Heart right ventricle (tissue), 16 donors: ENCODE measurements around the gene LRRC56. TPM values are rescaled to one million over a fixed set of nuclear protein-coding genes. Genes with fewer than 3 reads are reported as not detected.

Experiments used
- ATAC-seq, 8 donors: fragments of 200-7000 bp; cut with Tn5 transposase; one replicate each; pipeline ENCODE4 v1.9.1; 2020; ENCODE audit warnings: mild to moderate bottlenecking in 8 of 8, moderate library complexity in 8 of 8, moderate number of reproducible peaks in 1 of 8
- DNase-seq, 2 donors: peaks; one replicate each; pipeline ENCODE4 v3.0.0-alpha.2; 2020
- H3K27ac ChIP-seq, 10 donors: fragments of 200-600 bp; sonication (generic) in 2 of 10; one replicate each; pipeline versions ENCODE4 v1.5.0 to v1.8.0; 2020 to 2022; ENCODE audit warnings: mild to moderate bottlenecking in 3 of 10
- H3K27me3 ChIP-seq, 7 donors: fragments of 200-600 bp; one replicate each; pipeline ENCODE4 v1.8.0; 2021 to 2022; ENCODE audit warnings: mild to moderate bottlenecking in 2 of 7
- H3K36me3 ChIP-seq, 9 donors: fragments of 200-600 bp; sonication (generic) in 1 of 9; one replicate each; pipeline versions ENCODE4 v1.5.0 to v1.8.0; 2020 to 2022; ENCODE audit warnings: mild to moderate bottlenecking in 2 of 9
- H3K4me1 ChIP-seq, 9 donors: fragments of 200-600 bp; sonication (generic) in 1 of 9; one replicate each; pipeline versions ENCODE4 v1.5.0 to v1.8.0; 2020 to 2022; ENCODE audit warnings: mild to moderate bottlenecking in 4 of 9
- H3K4me3 ChIP-seq, 10 donors: fragments of 200-600 bp; sonication (generic) in 2 of 10; one replicate each; pipeline versions ENCODE4 v1.5.0 to v1.8.0; 2020 to 2022; ENCODE audit warnings: mild to moderate bottlenecking in 7 of 10, moderate library complexity in 2 of 10
- H3K9me3 ChIP-seq, 11 donors: fragments of 200-600 bp in 10 of 11; sonication (generic) in 2 of 11; one replicate each; pipeline versions ENCODE4 v1.5.0 to v1.8.0; 2013 to 2022; ENCODE audit warnings: mild to moderate bottlenecking in 2 of 11, control low read depth in 1 of 11, moderate library complexity in 1 of 11
- WGBS, 2 donors: extraction: QIAGEN DNeasy Blood & Tissue Kit; methylation state at CpG; one replicate each; pipeline ENCODE4 v1.1.7; 2013; ENCODE audit warnings: inconsistent platforms in 1 of 2; 5-methylcytosine and 5-hydroxymethylcytosine counted together
- intact Hi-C, 10 donors: fragments of 100-400 bp; cut with DNase I; formaldehyde crosslinking; loops; one replicate each; pipeline versions ENCODE4 v1.11.1 to v1.14.2; 2022
- polyA plus RNA-seq, 2 donors: library from polyadenylated mRNA; stranded (reverse); fragments of 200-250 nt; gene quantifications; one replicate each; pipeline ENCODE4 v1.2.3, GENCODE V29; 2013
- total RNA-seq, 10 donors: library from RNA; stranded (reverse); fragmentation: NEBNext Ultra II Directional in 3 of 10; extraction: Animal tissue kit (Norgen Biotek cat#: 25700) in 3 of 10; gene quantifications; one replicate each; pipeline versions ENCODE4 v1.2.1 to v1.2.4, GENCODE V29; 2021 to 2023
- TF ChIP-seq, protein P1 (sequence below), 9 donors: fragments of 200-600 bp; sonication (generic) in 2 of 9; IDR thresholded peaks; one replicate each; pipeline versions ENCODE4 v1.5.0 to v1.8.0; 2021 to 2022; ENCODE audit warnings: antibody characterized with exemption in 9 of 9, mild to moderate bottlenecking in 5 of 9, moderate library complexity in 1 of 9
- donor health status: Arrhythmogenic right ventricular cardiomyopathy.
- donor health status: ischemic (EF 13 %, LVEDD 7.1; RV severe dilation, severe dysfunction).
- donor health status: healthy with polysubstance abuse.
- donor health status: DM: no; HTN: yes; CAD: no.
- donor health status: DM: no; HTN: no; CAD: no.
- donor health status: ischemic (EF 25% LVEDD 6.9; RV normal size, moderate dysfunction).
- donor health status: ischemic (EF 25% LVEDD 5.7; RV mildly dilated, moderate dysfunction).
- donor health status: healthy.
- donor health status: DM: yes; HTN: yes; CAD: no.
- donor health status: Ischemic cardiomyopathy.
- donor health status: ischemic (EF 35%, LVEDD 5.7; RV mildly dilated, moderate dysfunction).
- donor health status: nonischemic (EF 11% LVEDD 7.7; RV severe dilation, severe dysfunction).
- donor health status: DM: yes; HTN: yes; CAD: no.
- donor health status: PGD.
- donor health status: ischemic (EF 29% LVEDD 5.4; RV normal size, mild dysfunction).
- donor health status: nonischemic (EF 23%, LVEDD 6.1; RV moderate dilation, normal function).

Gene LRRC56
- total and polyA plus RNA-seq, 12 donors, result 0.13 to 0.49 (median 0.21) TPM; not detected in 2

DNA sequence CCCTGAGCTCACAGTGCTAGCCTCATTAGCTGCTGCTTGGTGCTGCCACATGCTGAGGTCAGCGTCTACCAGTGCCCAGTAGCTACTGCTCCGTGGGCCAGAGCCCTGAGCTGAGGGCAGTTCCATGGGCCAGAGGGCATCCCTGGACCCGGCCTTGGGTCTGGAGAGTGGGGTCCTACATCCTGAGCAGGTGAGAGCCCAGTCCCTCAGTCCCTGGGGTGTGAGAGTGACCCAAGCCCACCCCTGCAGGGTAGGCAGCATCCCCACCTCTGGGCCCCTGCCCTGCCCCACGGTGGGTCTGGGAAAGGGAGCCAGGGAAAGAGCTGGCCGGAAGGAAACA, 13.4 kb downstream of the LRRC56 start:
- intact Hi-C loops, result loop anchor here in 1 of 10 donors (5.0 kb wide), 1 partner anchor 172 kb away; no protein-coding TSS in a partner anchor
- Histone ChIP-seq H3K9me3 (no peaks in the 10 kb centered on the region), H3K36me3 (no peaks in the 10 kb centered on the region), H3K27ac (no peak overlapping the region), H3K4me1 (peaks cover 3 to 13% (median 12%) of the 10 kb centered on the region in 9 donors), H3K4me3 (no peak overlapping the region), H3K27me3 (peaks cover 23 to 59% (median 43%) of the 10 kb centered on the region in 7 donors)
- DNase-seq (no peak), ATAC-seq (no peak)
- TF ChIP-seq, protein P1, sequence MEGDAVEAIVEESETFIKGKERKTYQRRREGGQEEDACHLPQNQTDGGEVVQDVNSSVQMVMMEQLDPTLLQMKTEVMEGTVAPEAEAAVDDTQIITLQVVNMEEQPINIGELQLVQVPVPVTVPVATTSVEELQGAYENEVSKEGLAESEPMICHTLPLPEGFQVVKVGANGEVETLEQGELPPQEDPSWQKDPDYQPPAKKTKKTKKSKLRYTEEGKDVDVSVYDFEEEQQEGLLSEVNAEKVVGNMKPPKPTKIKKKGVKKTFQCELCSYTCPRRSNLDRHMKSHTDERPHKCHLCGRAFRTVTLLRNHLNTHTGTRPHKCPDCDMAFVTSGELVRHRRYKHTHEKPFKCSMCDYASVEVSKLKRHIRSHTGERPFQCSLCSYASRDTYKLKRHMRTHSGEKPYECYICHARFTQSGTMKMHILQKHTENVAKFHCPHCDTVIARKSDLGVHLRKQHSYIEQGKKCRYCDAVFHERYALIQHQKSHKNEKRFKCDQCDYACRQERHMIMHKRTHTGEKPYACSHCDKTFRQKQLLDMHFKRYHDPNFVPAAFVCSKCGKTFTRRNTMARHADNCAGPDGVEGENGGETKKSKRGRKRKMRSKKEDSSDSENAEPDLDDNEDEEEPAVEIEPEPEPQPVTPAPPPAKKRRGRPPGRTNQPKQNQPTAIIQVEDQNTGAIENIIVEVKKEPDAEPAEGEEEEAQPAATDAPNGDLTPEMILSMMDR (IDR thresholded peaks at IDR 0.05), result no peak
- 84 to 91% methylated on average over 5 of the region's 5 CpGs for WGBS, 2 donors

DNA sequence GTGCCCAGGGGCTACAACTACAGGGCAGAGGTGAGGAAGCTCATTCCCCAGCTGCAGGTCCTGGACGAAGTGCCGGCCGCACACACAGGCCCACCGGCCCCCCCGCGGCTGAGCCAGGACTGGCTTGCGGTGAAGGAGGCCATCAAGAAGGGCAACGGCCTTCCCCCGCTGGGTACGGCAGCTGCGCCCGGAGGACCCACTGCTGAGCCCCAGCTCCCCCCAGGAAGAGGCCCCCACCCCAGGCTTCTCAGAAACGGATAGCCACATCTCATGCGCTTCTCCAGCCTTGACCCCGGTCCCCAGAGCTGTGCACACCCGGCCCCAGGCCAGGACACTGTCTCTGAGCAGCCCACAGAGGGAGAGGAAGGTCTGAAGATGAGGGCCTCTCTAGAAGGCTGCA, 13.8 kb downstream of the LRRC56 start:
- Histone ChIP-seq H3K9me3 (no peaks in the 10 kb centered on the region), H3K4me3 (no peak overlapping the region), H3K27ac (no peak overlapping the region), H3K27me3 (peaks cover 27 to 63% (median 46%) of the 10 kb centered on the region in 7 donors), H3K4me1 (peaks cover 3 to 16% (median 13%) of the 10 kb centered on the region in 9 donors), H3K36me3 (no peaks in the 10 kb centered on the region)
- no peak for DNase-seq
- no peak for ATAC-seq
- intact Hi-C loops, result loop anchor here in 1 of 10 donors (5.0 kb wide), 1 partner anchor 171 kb away; no protein-coding TSS in a partner anchor
- WGBS, 2 donors, result 81 to 85% methylated on average over 16 of the region's 16 CpGs
- TF ChIP-seq, protein P1 (IDR thresholded peaks at IDR 0.05), result no peak

DNA sequence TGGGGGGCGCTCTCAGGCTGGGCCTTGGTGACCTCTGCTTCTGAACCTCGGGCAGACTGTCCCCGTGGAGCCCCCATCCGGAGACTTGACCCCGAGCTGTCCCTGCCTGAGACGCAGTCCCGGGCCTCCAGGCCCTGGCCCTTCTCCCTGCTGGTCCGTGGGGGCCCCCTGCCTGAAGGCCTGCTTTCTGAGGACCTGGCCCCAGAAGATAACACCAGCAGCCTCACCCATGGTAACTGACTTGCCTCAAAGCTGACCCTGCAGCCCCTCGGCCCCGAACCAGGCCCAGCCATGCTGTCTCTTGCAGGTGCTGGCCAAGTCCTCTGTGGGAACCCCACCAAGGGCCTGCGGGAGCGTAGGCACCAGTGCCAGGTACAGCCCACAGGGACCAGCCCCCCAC, 14.3 kb downstream of the LRRC56 start:
- ATAC-seq (no peak), DNase-seq (no peak)
- Histone ChIP-seq H3K4me1 (peaks cover 3 to 18% (median 13%) of the 10 kb centered on the region in 9 donors), H3K27ac (no peak overlapping the region), H3K9me3 (no peaks in the 10 kb centered on the region), H3K4me3 (no peak overlapping the region), H3K27me3 (peaks cover 31 to 68% (median 50%) of the 10 kb centered on the region in 7 donors), H3K36me3 (no peaks in the 10 kb centered on the region)
- WGBS, 2 donors, result 80 to 89% methylated on average over 12 of the region's 12 CpGs
- TF ChIP-seq, protein P1 (IDR thresholded peaks at IDR 0.05), result no peak
- intact Hi-C loops, result loop anchor here in 1 of 10 donors (5.0 kb wide), 1 partner anchor 171 kb away; no protein-coding TSS in a partner anchor

DNA sequence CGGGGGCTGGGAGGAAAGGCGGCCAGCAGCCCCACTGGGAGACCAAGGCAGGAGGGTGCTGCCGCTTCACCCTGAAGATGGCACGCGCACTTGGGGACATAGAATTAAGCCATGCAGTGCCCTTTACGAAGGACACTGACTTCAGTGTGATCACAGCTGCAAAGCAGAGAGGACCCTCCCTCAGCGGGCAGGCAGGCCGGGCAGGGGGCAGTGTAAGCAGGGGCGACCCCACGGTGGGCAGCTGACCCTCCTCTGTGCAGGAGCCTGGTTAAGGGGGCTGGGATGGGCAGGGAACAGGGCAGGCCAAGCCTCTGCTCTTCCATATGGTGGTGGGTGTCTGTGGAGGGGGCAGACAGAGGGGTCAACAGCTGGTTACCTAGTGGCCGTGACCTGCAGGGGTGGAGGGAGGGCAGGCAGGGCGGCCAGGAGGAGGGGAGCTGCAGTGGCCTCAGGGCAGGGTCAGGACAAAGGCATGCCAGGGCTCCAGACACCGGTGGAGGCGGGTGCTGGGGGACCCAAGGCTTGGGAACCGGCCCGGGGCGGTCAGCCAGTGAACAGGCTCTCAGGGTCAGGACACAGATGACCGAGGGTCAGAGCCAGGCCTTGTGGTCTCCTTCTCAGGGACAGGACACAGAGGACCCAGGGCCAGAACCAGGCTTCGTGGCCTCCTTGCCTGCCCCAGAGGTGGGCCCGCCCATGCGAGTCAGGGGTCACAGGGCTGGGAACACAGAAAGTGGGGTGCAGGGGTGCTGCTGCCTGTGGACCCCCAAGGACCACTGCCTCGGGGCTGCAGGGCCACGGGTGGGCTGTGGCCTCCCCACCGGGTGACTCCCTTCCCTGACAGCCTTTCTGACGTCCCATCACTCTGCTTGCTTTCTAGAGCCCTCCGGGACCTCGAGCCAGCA, 16.0 kb downstream of the LRRC56 start:
- ATAC-seq (no peak), DNase-seq (no peak)
- H3K9me3 ChIP-seq, result no peaks in the 10 kb centered on the region
- intact Hi-C loops, result loop anchor here in 1 of 10 donors (5.0 kb wide), 1 partner anchor 169 kb away; no protein-coding TSS in a partner anchor
- TF ChIP-seq, protein P1 (IDR thresholded peaks at IDR 0.05), result no peak
- peaks cover 31 to 85% (median 68%) of the 10 kb centered on the region in 7 donors for H3K27me3 ChIP-seq
- no peak overlapping the region for H3K4me3 ChIP-seq
- H3K27ac ChIP-seq, result no peak overlapping the region
- peaks cover 3 to 18% (median 13%) of the 10 kb centered on the region in 9 donors for H3K4me1 ChIP-seq
- 86 to 89% methylated on average over 27 of the region's 27 CpGs for WGBS, 2 donors
- H3K36me3 ChIP-seq, result no peaks in the 10 kb centered on the region
